Suprapubic skin (tissue), 4 donors: ENCODE results near the gene ZMYM4. TPM values are rescaled to one million over a fixed set of nuclear protein-coding genes. Genes with fewer than 3 reads are reported as not detected.

Source experiments
- DNase-seq, 2 donors: peaks; one replicate each; pipeline ENCODE4 v3.0.0-alpha.2; 2019; ENCODE audit warnings: low spot score in 2 of 2
- H3K27ac ChIP-seq: fragments of 200-600 bp; sonication (generic); one replicate; pipeline ENCODE4 v1.5.1; 2019
- H3K27me3 ChIP-seq: fragments of 200-600 bp; sonication (generic); one replicate; pipeline ENCODE4 v1.5.1; 2019
- H3K36me3 ChIP-seq: fragments of 200-600 bp; sonication (generic); one replicate; pipeline ENCODE4 v1.5.1; 2019
- H3K4me1 ChIP-seq: fragments of 200-600 bp; sonication (generic); one replicate; pipeline ENCODE4 v1.5.1; 2019
- H3K4me3 ChIP-seq: fragments of 200-600 bp; sonication (generic); one replicate; pipeline ENCODE4 v1.5.1; 2019; ENCODE audit warnings: mild to moderate bottlenecking
- H3K9me3 ChIP-seq: fragments of 200-600 bp; sonication (generic); one replicate; pipeline ENCODE4 v1.5.1; 2019
- EP300 ChIP-seq: sonication (generic); formaldehyde crosslinking; IDR thresholded peaks from one replicate; pipeline ENCODE4 v1.6.1; 2017; ENCODE audit warnings: antibody characterized with exemption
- POLR2A ChIP-seq, 2 donors: fragments of 450-650 bp; IDR thresholded peaks; one replicate each; pipeline ENCODE4 v1.6.1; 2017; ENCODE audit warnings: antibody characterized with exemption in 2 of 2, mild to moderate bottlenecking in 2 of 2, moderate library complexity in 2 of 2
- POLR2AphosphoS5 ChIP-seq, 3 donors: sonication (generic); formaldehyde crosslinking; IDR thresholded peaks; one replicate each; pipeline ENCODE4 v1.6.1; 2017; ENCODE audit warnings: antibody characterized with exemption in 3 of 3
- WGBS: methylation state at CpG from one replicate; pipeline ENCODE4 v1.1.5; 2018; 5-methylcytosine and 5-hydroxymethylcytosine counted together
- total RNA-seq, 4 donors: library from RNA; depleted of rRNA; stranded (reverse); fragments of >200 nt; gene quantifications; one replicate each; pipeline ENCODE4 v1.1.0, GENCODE V29; 2016
- TF ChIP-seq, protein P1 (sequence below), 2 donors: fragments of 200-600 bp in 1 of 2; fragments of 450-650 bp in 1 of 2; sonication (generic) in 1 of 2; IDR thresholded peaks; one replicate each; pipeline ENCODE4 v1.5.1; 2016 to 2019; ENCODE audit warnings: antibody characterized with exemption in 2 of 2, mild to moderate bottlenecking in 1 of 2, moderate library complexity in 1 of 2

ZMYM4 gene
- total RNA-seq, 4 donors from 2014 or later: 16.9 to 43.0 (median 19.6) TPM

DNA sequence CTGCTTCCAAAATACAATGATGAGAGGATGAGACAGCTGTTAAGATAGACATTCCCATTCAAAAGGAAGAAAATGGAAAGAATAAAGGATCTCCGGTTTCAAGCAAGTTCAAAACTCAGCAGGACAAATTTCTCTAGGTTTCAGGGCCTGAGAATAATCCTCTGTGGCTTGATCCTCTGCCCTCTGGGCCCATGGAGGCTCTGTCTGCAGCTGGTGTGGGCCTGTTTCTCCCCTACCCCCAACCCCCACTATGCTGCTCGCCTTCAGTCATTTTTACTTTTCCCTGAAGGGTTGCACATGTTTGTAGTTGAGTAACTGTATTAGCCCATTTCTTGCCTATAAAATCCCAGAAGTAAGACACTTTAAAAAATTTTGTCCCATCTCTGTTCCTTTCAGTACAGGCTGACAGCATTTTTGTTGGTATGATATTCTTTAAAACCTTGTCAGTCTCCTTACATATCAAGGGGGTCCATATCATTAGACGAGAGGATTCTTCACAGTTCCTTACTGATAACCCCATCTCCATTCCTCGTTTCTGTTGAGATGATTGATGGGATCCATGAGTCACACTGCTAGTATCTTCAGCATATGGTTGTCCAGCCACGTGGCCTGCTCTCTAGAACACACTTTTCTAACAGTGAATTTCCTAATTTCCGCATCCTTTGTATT, 10.5 kb downstream of the ZMYM4 start:
- H3K4me1 ChIP-seq: no peaks in the 10 kb centered on the region
- no peak overlapping the region for H3K4me3 ChIP-seq
- H3K27me3 ChIP-seq: no peaks in the 10 kb centered on the region
- peaks cover 7% of the 10 kb centered on the region for H3K36me3 ChIP-seq
- WGBS: 68% methylated on average over 6 of the region's 6 CpGs
- no peak overlapping the region for H3K27ac ChIP-seq
- DNase-seq: no peak
- TF ChIP-seq, protein P1, sequence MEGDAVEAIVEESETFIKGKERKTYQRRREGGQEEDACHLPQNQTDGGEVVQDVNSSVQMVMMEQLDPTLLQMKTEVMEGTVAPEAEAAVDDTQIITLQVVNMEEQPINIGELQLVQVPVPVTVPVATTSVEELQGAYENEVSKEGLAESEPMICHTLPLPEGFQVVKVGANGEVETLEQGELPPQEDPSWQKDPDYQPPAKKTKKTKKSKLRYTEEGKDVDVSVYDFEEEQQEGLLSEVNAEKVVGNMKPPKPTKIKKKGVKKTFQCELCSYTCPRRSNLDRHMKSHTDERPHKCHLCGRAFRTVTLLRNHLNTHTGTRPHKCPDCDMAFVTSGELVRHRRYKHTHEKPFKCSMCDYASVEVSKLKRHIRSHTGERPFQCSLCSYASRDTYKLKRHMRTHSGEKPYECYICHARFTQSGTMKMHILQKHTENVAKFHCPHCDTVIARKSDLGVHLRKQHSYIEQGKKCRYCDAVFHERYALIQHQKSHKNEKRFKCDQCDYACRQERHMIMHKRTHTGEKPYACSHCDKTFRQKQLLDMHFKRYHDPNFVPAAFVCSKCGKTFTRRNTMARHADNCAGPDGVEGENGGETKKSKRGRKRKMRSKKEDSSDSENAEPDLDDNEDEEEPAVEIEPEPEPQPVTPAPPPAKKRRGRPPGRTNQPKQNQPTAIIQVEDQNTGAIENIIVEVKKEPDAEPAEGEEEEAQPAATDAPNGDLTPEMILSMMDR (IDR thresholded peaks at IDR 0.05): no peak
- TF ChIP-seq EP300: no peak
- TF ChIP-seq POLR2A (IDR thresholded peaks at IDR 0.05): no peak
- TF ChIP-seq POLR2AphosphoS5 (IDR thresholded peaks at IDR 0.05): no peak
- H3K9me3 ChIP-seq: no peaks in the 10 kb centered on the region

DNA sequence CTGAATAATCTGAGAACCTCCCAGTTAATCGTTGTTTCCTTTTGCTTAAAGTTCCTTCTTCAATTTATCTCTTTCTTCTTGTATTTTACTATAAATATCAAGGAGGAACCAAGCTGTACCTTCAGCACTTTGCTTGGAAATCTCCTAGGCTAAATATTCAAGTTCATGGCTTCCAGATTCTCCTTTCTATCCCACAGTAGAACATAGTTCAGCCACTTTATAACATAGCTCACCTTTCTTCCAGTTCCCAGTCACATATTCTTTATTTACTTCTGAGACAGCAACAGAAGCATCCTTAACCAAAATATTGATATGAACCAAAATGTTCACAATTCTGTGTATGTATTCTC, 11.0 kb downstream of the ZMYM4 start:
- H3K36me3 ChIP-seq: peaks cover 7% of the 10 kb centered on the region
- no peak for DNase-seq
- no peaks in the 10 kb centered on the region for H3K4me1 ChIP-seq
- H3K9me3 ChIP-seq: no peaks in the 10 kb centered on the region
- no peaks in the 10 kb centered on the region for H3K27me3 ChIP-seq
- H3K27ac ChIP-seq: no peak overlapping the region
- no peak overlapping the region for H3K4me3 ChIP-seq
- 65% methylated on average over 1 of the region's 1 CpG for WGBS
- TF ChIP-seq POLR2AphosphoS5 (IDR thresholded peaks at IDR 0.05) (no peak), EP300 (no peak), POLR2A (IDR thresholded peaks at IDR 0.05) (no peak)
- TF ChIP-seq, protein P1 (IDR thresholded peaks at IDR 0.05): no peak

DNA sequence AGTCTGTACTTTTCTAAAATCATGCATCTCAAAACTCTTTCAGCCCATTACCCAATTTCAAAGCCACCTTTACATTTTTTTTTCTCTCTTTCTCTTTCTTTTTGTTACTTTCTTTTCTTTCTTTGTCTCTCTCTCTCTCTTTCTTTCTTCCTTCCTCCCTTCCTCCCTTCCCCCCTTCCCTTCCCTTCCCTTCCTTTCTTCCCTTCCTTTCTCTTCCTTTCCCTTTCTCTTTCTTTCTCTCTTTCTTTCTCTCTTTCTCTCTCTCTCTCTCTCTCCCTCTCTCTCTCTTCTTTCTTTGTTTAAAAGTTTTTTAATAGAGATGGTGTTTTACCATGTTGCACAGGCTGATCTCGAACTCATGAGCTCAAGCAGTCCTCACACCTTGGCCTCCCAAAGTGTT, 11.5 kb downstream of the ZMYM4 start:
- Histone ChIP-seq H3K4me3 (no peak overlapping the region), H3K9me3 (no peaks in the 10 kb centered on the region), H3K27ac (no peak overlapping the region), H3K4me1 (no peaks in the 10 kb centered on the region), H3K27me3 (no peaks in the 10 kb centered on the region), H3K36me3 (peaks cover 7% of the 10 kb centered on the region)
- DNase-seq: no peak
- WGBS: 100% methylated on average over 1 of the region's 1 CpG
- no peak for TF ChIP-seq POLR2A (IDR thresholded peaks at IDR 0.05)
- TF ChIP-seq POLR2AphosphoS5 (IDR thresholded peaks at IDR 0.05): no peak
- TF ChIP-seq, protein P1 (IDR thresholded peaks at IDR 0.05): no peak
- TF ChIP-seq EP300: no peak

DNA sequence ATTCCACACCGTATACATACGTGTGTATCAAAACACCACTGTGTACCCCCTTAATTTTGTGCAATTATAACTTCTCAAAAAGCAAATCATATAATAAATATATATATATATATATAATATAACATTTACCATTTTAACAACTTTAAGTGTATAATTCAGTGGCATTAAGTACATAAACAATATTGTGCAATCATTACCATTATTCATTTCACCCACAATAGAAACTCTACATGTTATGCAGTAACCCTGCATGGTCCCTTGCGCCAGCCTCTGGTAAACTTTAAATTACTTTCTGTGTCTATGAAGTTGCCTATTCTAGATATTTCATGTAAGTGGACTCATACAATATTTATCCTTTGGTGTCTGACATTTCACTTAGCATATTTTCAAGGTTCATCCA, 13.1 kb downstream of the ZMYM4 start:
- Histone ChIP-seq H3K4me1 (no peaks in the 10 kb centered on the region), H3K27me3 (no peaks in the 10 kb centered on the region), H3K4me3 (no peak overlapping the region), H3K36me3 (peaks cover 7% of the 10 kb centered on the region), H3K27ac (no peak overlapping the region), H3K9me3 (no peaks in the 10 kb centered on the region)
- no peak for TF ChIP-seq POLR2AphosphoS5 (IDR thresholded peaks at IDR 0.05)
- no peak for TF ChIP-seq EP300
- TF ChIP-seq, protein P1 (IDR thresholded peaks at IDR 0.05): no peak
- TF ChIP-seq POLR2A (IDR thresholded peaks at IDR 0.05): no peak
- 97% methylated on average over 3 of the region's 3 CpGs for WGBS
- no peak for DNase-seq

DNA sequence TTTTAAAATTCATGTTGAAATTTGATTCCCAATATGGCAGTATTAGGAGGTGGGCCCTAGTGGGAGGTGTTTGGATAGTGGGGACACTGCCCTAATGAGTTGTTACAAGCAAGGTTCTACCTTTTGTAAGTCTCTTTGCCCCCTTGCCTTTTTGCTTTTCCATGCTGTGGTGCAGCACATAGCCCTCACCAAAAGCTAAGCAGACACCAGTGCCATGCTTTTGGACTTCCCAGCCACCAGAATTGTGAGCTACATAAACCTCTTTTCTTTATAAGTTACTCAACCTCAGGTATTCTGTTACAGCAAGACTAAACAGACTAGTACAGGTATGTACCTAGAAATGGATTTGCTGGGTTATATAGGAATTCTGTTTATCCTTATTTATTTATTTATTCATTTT, 13.7 kb downstream of the ZMYM4 start:
- no peak for DNase-seq
- H3K4me3 ChIP-seq: no peak overlapping the region
- H3K36me3 ChIP-seq: peaks cover 7% of the 10 kb centered on the region
- H3K27me3 ChIP-seq: no peaks in the 10 kb centered on the region
- TF ChIP-seq POLR2A (IDR thresholded peaks at IDR 0.05) (no peak), EP300 (no peak), POLR2AphosphoS5 (IDR thresholded peaks at IDR 0.05) (no peak)
- TF ChIP-seq, protein P1 (IDR thresholded peaks at IDR 0.05): no peak
- H3K9me3 ChIP-seq: no peaks in the 10 kb centered on the region
- no peak overlapping the region for H3K27ac ChIP-seq
- H3K4me1 ChIP-seq: no peaks in the 10 kb centered on the region
